Right ventricle myocardium inferior (tissue), 1 donor: Measurements from ENCODE around the gene PDLIM4. TPM values are rescaled to one million over a fixed set of nuclear protein-coding genes. Genes with fewer than 3 reads are reported as not detected.

Experiments
- ATAC-seq: fragments of 200-7000 bp; cut with Tn5 transposase; one replicate; pipeline ENCODE4 v1.9.1; 2020; ENCODE audit warnings: mild to moderate bottlenecking, moderate library complexity
- DNase-seq: peaks from one replicate; pipeline ENCODE4 v3.0.0; 2021; ENCODE audit errors: missing footprints
- intact Hi-C: fragments of 100-400 bp; cut with DNase I; formaldehyde crosslinking; loops from one replicate; pipeline ENCODE4 v1.11.0; 2022
- long read RNA-seq: library from polyadenylated mRNA; unstranded; transcript quantifications from one replicate; pipeline ENCODE4 v2.0.0, GENCODE V29; 2021
- total RNA-seq: library from RNA; stranded (reverse); fragmentation: NEBNext Ultra II Directional; extraction: Animal tissue kit (Norgen Biotek cat#: 25700); gene quantifications from one replicate; pipeline ENCODE4 v1.2.1, GENCODE V29; 2021
- donor health status: DM: no; HTN: yes; CAD: no; lungs with severe emphysema.

The PDLIM4 gene
- 5.4 TPM for total RNA-seq
- long read RNA-seq, partial matches to known transcripts: 0 of 4 reads
- long read RNA-seq, other reads (novel, unspliced or antisense): 0 of 4 reads

- intact Hi-C loops: no loop called here
- peak; percentile 17 for ATAC-seq
- no peak for DNase-seq
These were observed at the start of gene PDLIM4 for GRCh38 chr5:132257131-132258101. Gene PDLIM4, plus strand, starts transcription at chr5:132257696. Its CDS starts 39 bp downstream, at chr5:132257735.

- ATAC-seq (no peak), DNase-seq (no peak)
These were observed 49.7 kb upstream of the PDLIM4 start for GRCh38 chr5:132207778-132208177.

GRCh38 chr5:132209131-132209530 lies 48.4 kb upstream of the PDLIM4 start:
- DNase-seq: no peak
- ATAC-seq: no peak
- intact Hi-C loops: no loop called here

More at GRCh38 chr5:132207778-132208177, 49.7 kb upstream of the PDLIM4 start:
- intact Hi-C loops: no loop called here

GRCh38 chr5:132209901-132210545 lies 47.5 kb upstream of the PDLIM4 start:
- intact Hi-C loops: loop anchor here (10.0 kb wide), 1 partner anchor 145 kb away; no protein-coding TSS in a partner anchor
- ATAC-seq: no peak
- DNase-seq: no peak

- DNase-seq (no peak), ATAC-seq (peak; percentile 27)
- intact Hi-C loops: loop anchor here (10.0 kb wide), 1 partner anchor 144 kb away; no protein-coding TSS in a partner anchor
These were observed 46.6 kb upstream of the PDLIM4 start for GRCh38 chr5:132210944-132211343.

GRCh38 chr5:132211787-132212186 lies 45.7 kb upstream of the PDLIM4 start:
- ATAC-seq (peak; percentile 53), DNase-seq (no peak)
- intact Hi-C loops: loop anchor here (10.0 kb wide), 1 partner anchor 143 kb away; no protein-coding TSS in a partner anchor

GRCh38 chr5:132213666-132214065 lies 43.8 kb upstream of the PDLIM4 start:
- DNase-seq: no peak
- intact Hi-C loops: loop anchor here (10.0 kb wide), 1 partner anchor 141 kb away; no protein-coding TSS in a partner anchor
- no peak for ATAC-seq

GRCh38 chr5:132214491-132214890 lies 43.0 kb upstream of the PDLIM4 start:
- ATAC-seq: no peak
- no peak for DNase-seq
- intact Hi-C loops: loop anchor here (10.0 kb wide), 1 partner anchor 140 kb away; no protein-coding TSS in a partner anchor

- intact Hi-C loops: loop anchor here (10.0 kb wide), 1 partner anchor 139 kb away; no protein-coding TSS in a partner anchor
- DNase-seq: peak; percentile 95
- ATAC-seq: peak; percentile 93
These were observed 42.2 kb upstream of the PDLIM4 start for GRCh38 chr5:132215329-132215728.

GRCh38 chr5:132218321-132218720 lies 39.2 kb upstream of the PDLIM4 start:
- intact Hi-C loops: loop anchor here (10.0 kb wide), 1 partner anchor 136 kb away; no protein-coding TSS in a partner anchor
- ATAC-seq: no peak

GRCh38 chr5:132219289-132219970 lies 38.1 kb upstream of the PDLIM4 start:
- ATAC-seq (no peak), DNase-seq (peak; percentile 14)
- intact Hi-C loops: loop anchor here (10.0 kb wide), 1 partner anchor 135 kb away; no protein-coding TSS in a partner anchor

More at GRCh38 chr5:132218321-132218720, 39.2 kb upstream of the PDLIM4 start:
- DNase-seq: peak; percentile 21

GRCh38 chr5:132219981-132220380 lies 37.5 kb upstream of the PDLIM4 start:
- ATAC-seq (no peak), DNase-seq (no peak)
- intact Hi-C loops: loop anchor here (10.0 kb wide), 1 partner anchor 135 kb away; no protein-coding TSS in a partner anchor

GRCh38 chr5:132220491-132220890 lies 37.0 kb upstream of the PDLIM4 start:
- intact Hi-C loops: no loop called here
- ATAC-seq (no peak), DNase-seq (no peak)

- DNase-seq (no peak), ATAC-seq (peak; percentile 59)
- intact Hi-C loops: no loop called here
These were observed 35.5 kb upstream of the PDLIM4 start for GRCh38 chr5:132221781-132222648.

GRCh38 chr5:132222649-132223038 lies 34.9 kb upstream of the PDLIM4 start:
- DNase-seq: no peak
- intact Hi-C loops: no loop called here
- ATAC-seq: no peak

GRCh38 chr5:132223861-132224260 lies 33.6 kb upstream of the PDLIM4 start:
- ATAC-seq: no peak
- DNase-seq: no peak
- intact Hi-C loops: no loop called here

- ATAC-seq (no peak), DNase-seq (no peak)
These were observed 32.8 kb upstream of the PDLIM4 start for GRCh38 chr5:132224716-132225115.

More at GRCh38 chr5:132224716-132225115, 32.8 kb upstream of the PDLIM4 start:
- intact Hi-C loops: loop anchor here (5.0 kb wide), 1 partner anchor 32 kb away; no protein-coding TSS in a partner anchor
